Thyroid gland (tissue), 4 donors: Measurements from ENCODE around the gene PMF1. TPM values are rescaled to one million over a fixed set of nuclear protein-coding genes. Genes with fewer than 3 reads are reported as not detected.

ENCODE experiments used
- DNase-seq, 2 donors: peaks; one replicate each; pipeline ENCODE4 v3.0.0-alpha.2; 2019
- H3K27ac ChIP-seq, 3 donors: fragments of 200-600 bp; sonication (generic); 1 replicate in 2 of 3; 2 replicates in 1 of 3; pipeline ENCODE4 v1.5.1; 2016 to 2019; ENCODE audit warnings: mild to moderate bottlenecking in 1 of 3, moderate library complexity in 1 of 3
- H3K27me3 ChIP-seq: fragments of 200-600 bp; sonication (generic); one replicate; pipeline ENCODE4 v1.5.1; 2019
- H3K36me3 ChIP-seq, 2 donors: fragments of 200-600 bp; sonication (generic); one replicate each; pipeline ENCODE4 v1.5.1; 2016 to 2019
- H3K4me1 ChIP-seq, 2 donors: fragments of 200-600 bp; sonication (generic); one replicate each; pipeline ENCODE4 v1.5.1; 2017 to 2019
- H3K4me3 ChIP-seq, 3 donors: fragments of 200-600 bp; sonication (generic); replicated peaks in 1 of 3; 1 replicate in 2 of 3; 2 replicates in 1 of 3; pipeline ENCODE4 v1.5.1; 2016; ENCODE audit warnings: mild to moderate bottlenecking in 1 of 3
- H3K9me3 ChIP-seq: fragments of 200-600 bp; sonication (generic); one replicate; pipeline ENCODE4 v1.5.1; 2017
- POLR2A ChIP-seq, 2 donors: fragments of 450-650 bp; IDR thresholded peaks; one replicate each; pipeline ENCODE4 v1.6.1; 2017; ENCODE audit warnings: antibody characterized with exemption in 2 of 2, mild to moderate bottlenecking in 2 of 2, moderate library complexity in 1 of 2
- WGBS, 2 donors: methylation state at CpG; one replicate each; pipeline ENCODE4 v1.1.5; 2017; 5-methylcytosine and 5-hydroxymethylcytosine counted together
- intact Hi-C: fragments of 100-400 bp; cut with DNase I; formaldehyde crosslinking; loops from one replicate; pipeline ENCODE4 v1.15.1; 2023
- total RNA-seq, 4 donors: library from RNA; depleted of rRNA; stranded (reverse); fragments of >200 nt; gene quantifications; one replicate each; pipeline ENCODE4 v1.2.3, GENCODE V29; 2016
- TF ChIP-seq, protein P1 (sequence below), 6 experiments: fragments of 200-600 bp in 3 of 6; fragments of 450-650 bp in 3 of 6; sonication (generic) in 3 of 6; IDR thresholded peaks; one replicate each; pipeline ENCODE4 v1.5.1; 2016 to 2019; ENCODE audit warnings: antibody characterized with exemption in 6 of 6, mild to moderate bottlenecking in 2 of 6, inconsistent platforms in 1 of 6, moderate library complexity in 1 of 6

PMF1 gene
- 100 to 1,000 TPM in 3 of 4 donors, 10 to 100 TPM in 1; 73.6 to 121 (median 107) TPM for total RNA-seq

DNA sequence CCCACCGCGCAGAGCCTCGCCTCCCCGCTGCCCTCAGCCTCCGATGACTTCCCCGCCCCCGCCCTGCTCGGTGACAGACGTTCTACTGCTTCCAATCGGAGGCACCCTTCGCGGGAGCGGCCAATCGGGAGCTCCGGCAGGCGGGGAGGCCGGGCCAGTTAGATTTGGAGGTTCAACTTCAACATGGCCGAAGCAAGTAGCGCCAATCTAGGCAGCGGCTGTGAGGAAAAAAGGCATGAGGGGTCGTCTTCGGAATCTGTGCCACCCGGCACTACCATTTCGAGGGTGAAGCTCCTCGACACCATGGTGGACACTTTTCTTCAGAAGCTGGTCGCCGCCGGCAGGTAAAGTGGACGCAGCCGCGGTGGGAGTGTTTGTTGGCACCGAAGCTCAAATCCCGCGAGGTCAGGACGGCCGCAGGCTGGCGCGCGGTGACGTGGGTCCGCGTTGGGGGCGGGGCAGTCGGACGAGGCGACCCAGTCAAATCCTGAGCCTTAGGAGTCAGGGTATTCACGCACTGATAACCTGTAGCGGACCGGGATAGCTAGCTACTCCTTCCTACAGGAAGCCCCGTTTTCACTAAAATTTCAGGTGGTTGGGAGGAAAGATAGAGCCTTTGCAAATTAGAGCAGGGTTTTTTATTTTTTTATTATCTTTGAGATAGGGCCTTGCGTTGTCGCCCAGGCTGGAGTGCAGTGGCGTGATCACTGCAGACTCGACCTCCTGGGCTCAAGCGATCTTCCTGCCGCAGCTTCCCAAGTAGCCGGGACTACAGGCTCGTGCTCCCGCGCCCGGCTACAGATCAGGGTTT, at the start of gene PMF1:
PMF1 (plus strand) TSS at position 175 of the 811 bp plus-strand sequence; CDS start at position 184, 9 bp downstream.
- H3K36me3 ChIP-seq, result peaks cover 7 to 10% of the 10 kb centered on the region in 2 donors
- H3K4me1 ChIP-seq, result peaks cover 11 to 25% of the 10 kb centered on the region in 2 donors
- H3K4me3 ChIP-seq, result peak within 1 kb of the TSS; percentile 7 to 91 (median 45)
- TF ChIP-seq POLR2A (IDR thresholded peaks at IDR 0.05), result peak in 1 of 2 donors; percentile 79
- TF ChIP-seq, protein P1, sequence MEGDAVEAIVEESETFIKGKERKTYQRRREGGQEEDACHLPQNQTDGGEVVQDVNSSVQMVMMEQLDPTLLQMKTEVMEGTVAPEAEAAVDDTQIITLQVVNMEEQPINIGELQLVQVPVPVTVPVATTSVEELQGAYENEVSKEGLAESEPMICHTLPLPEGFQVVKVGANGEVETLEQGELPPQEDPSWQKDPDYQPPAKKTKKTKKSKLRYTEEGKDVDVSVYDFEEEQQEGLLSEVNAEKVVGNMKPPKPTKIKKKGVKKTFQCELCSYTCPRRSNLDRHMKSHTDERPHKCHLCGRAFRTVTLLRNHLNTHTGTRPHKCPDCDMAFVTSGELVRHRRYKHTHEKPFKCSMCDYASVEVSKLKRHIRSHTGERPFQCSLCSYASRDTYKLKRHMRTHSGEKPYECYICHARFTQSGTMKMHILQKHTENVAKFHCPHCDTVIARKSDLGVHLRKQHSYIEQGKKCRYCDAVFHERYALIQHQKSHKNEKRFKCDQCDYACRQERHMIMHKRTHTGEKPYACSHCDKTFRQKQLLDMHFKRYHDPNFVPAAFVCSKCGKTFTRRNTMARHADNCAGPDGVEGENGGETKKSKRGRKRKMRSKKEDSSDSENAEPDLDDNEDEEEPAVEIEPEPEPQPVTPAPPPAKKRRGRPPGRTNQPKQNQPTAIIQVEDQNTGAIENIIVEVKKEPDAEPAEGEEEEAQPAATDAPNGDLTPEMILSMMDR (IDR thresholded peaks at IDR 0.05), result no peak
- peak; percentile 98 to 99 for DNase-seq
- no peaks in the 10 kb centered on the region for H3K27me3 ChIP-seq
- H3K9me3 ChIP-seq, result no peaks in the 10 kb centered on the region
- 0 to 1% methylated on average over 44 to 54 of the region's 61 CpGs for WGBS, 2 donors
- intact Hi-C loops, result no loop called here
- peak within 1 kb of the TSS; percentile 89 to 92 (median 91) for H3K27ac ChIP-seq

- intact Hi-C loops, result no loop called here
- peaks cover 23 to 35% of the 10 kb centered on the region in 2 donors for H3K4me1 ChIP-seq
- H3K27ac ChIP-seq, result no peak overlapping the region
- 86 to 96% methylated on average over 1 of the region's 1 CpG for WGBS, 2 donors
- no peak for TF ChIP-seq POLR2A (IDR thresholded peaks at IDR 0.05)
- TF ChIP-seq, protein P1 (IDR thresholded peaks at IDR 0.05), result no peak
- no peak for DNase-seq
- H3K27me3 ChIP-seq, result no peaks in the 10 kb centered on the region
- H3K4me3 ChIP-seq, result no peak overlapping the region
- H3K9me3 ChIP-seq, result no peaks in the 10 kb centered on the region
- no peaks in the 10 kb centered on the region for H3K36me3 ChIP-seq
These were observed 49.1 kb upstream of the PMF1 start for GRCh38 chr1:156163712-156164111.

DNA sequence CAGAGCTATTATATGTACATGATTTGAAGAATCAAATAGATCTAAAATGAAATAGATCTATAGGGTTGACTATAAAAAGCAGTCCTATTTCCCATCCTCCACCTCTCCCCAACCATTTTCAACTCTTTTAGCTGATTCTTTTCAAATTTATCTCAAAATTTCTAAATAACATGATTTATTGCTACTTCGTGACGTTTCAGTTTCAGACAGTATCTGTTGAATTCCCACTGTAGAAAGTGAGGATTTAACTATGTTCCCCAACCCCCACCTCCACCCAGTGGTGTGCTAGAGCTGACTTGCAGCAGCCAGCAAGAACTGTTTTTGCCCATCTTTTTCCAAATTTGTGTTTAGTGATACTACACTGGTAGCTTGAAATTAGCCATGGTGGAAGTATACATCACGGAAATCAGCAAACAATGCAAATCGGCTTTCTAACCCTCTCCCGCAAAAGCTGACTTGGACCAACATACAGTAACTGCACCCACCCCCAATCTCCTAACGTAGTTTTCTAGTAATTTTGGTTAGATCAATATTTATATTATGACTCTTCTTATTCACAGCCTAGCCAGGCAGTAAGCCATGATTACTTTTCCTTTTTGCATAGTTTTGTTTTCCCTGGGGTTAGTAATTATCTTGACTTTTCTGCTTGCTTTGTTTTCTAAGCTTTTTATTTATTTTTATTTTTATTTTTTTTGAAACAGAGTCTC, 48.5 kb upstream of the PMF1 start:
- intact Hi-C loops, result no loop called here
- 82 to 91% methylated on average over 6 of the region's 6 CpGs for WGBS, 2 donors
- H3K4me3 ChIP-seq, result no peak overlapping the region
- H3K4me1 ChIP-seq, result peaks cover 23 to 32% of the 10 kb centered on the region in 2 donors
- H3K27ac ChIP-seq, result no peak overlapping the region
- TF ChIP-seq POLR2A (IDR thresholded peaks at IDR 0.05), result no peak
- TF ChIP-seq, protein P1 (IDR thresholded peaks at IDR 0.05), result no peak
- H3K9me3 ChIP-seq, result no peaks in the 10 kb centered on the region
- DNase-seq, result no peak
- no peaks in the 10 kb centered on the region for H3K36me3 ChIP-seq
- no peaks in the 10 kb centered on the region for H3K27me3 ChIP-seq

- Histone ChIP-seq H3K36me3 (no peaks in the 10 kb centered on the region), H3K9me3 (no peaks in the 10 kb centered on the region), H3K27me3 (no peaks in the 10 kb centered on the region), H3K4me3 (no peak overlapping the region), H3K4me1 (peaks cover 18 to 24% of the 10 kb centered on the region in 2 donors), H3K27ac (no peak overlapping the region)
- TF ChIP-seq POLR2A (IDR thresholded peaks at IDR 0.05), result no peak
- TF ChIP-seq, protein P1 (IDR thresholded peaks at IDR 0.05), result no peak
- 58 to 74% methylated on average over 2 of the region's 2 CpGs for WGBS, 2 donors
- DNase-seq, result no peak
- intact Hi-C loops, result no loop called here
These were observed 47.7 kb upstream of the PMF1 start for GRCh38 chr1:156165083-156165482.

DNA sequence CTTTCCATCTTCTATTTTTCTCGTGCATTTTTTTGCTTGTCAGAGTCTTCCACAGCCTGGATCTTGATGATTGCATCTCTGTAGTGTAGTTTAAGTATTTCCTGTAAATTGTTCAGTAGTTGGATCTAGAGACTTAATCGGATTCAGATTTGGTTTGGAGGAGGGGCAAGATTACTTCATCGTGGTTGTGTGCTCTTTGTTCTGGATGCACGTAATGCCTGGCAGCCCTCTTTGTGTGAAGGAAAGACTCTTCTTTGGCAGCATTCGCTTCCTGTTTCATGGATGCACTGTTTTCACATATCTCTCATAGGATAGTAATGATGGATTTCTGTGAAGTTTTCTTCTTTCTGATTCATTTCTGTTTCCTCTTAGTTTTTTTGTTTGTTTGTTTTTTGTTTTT, 45.3 kb upstream of the PMF1 start:
- WGBS, 2 donors, result 74 to 77% methylated on average over 5 of the region's 5 CpGs
- Histone ChIP-seq H3K9me3 (no peaks in the 10 kb centered on the region), H3K27ac (no peak overlapping the region), H3K4me1 (peaks cover 8% of the 10 kb centered on the region in 2 donors), H3K4me3 (no peak overlapping the region), H3K27me3 (no peaks in the 10 kb centered on the region), H3K36me3 (no peaks in the 10 kb centered on the region)
- intact Hi-C loops, result no loop called here
- TF ChIP-seq, protein P1 (IDR thresholded peaks at IDR 0.05), result no peak
- no peak for TF ChIP-seq POLR2A (IDR thresholded peaks at IDR 0.05)
- DNase-seq, result no peak
